Psoas muscle (tissue), 8 donors: ENCODE results near the gene CCDC183. TPM values are rescaled to one million over a fixed set of nuclear protein-coding genes. Genes with fewer than 3 reads are reported as not detected.
A peak's percentile ranks its signal among the peaks of the same experiment; 100 is the strongest.
"Not testable (repeated sequence)": the region's sequence is repeated elsewhere in the genome, so short reads cannot be mapped to it uniquely, and the experiment has no call there.

ENCODE experiments used
- ATAC-seq, 4 donors: fragments of 200-7000 bp; cut with Tn5 transposase; one replicate each; pipeline ENCODE4 v1.9.1; 2020; ENCODE audit warnings: moderate library complexity in 3 of 4, mild to moderate bottlenecking in 2 of 4
- DNase-seq, 2 donors: peaks; one replicate each; pipeline ENCODE4 v3.0.0-alpha.2; 2020
- H3K27ac ChIP-seq: fragments of 200-600 bp; one replicate; pipeline ENCODE4 v1.8.0; 2022
- H3K27me3 ChIP-seq, 3 donors: fragments of 200-600 bp in 1 of 3; one replicate each; pipeline versions ENCODE4 v1.6.1 to v1.8.0; 2013 to 2022; ENCODE audit warnings: low read length in 2 of 3, mild to moderate bottlenecking in 2 of 3, moderate library complexity in 1 of 3; ENCODE audit not compliant: insufficient read depth in 3 of 3
- H3K36me3 ChIP-seq, 2 donors: fragments of 200-600 bp in 1 of 2; one replicate each; pipeline versions ENCODE4 v1.6.1 to v1.8.0; 2013 to 2022; ENCODE audit warnings: low read depth in 1 of 2, mild to moderate bottlenecking in 1 of 2, moderate library complexity in 1 of 2; ENCODE audit not compliant: insufficient read depth in 1 of 2
- H3K4me1 ChIP-seq: fragments of 200-600 bp; one replicate; pipeline ENCODE4 v1.8.0; 2022
- H3K4me3 ChIP-seq: fragments of 200-600 bp; one replicate; pipeline ENCODE4 v1.8.0; 2022; ENCODE audit warnings: mild to moderate bottlenecking
- H3K9me3 ChIP-seq: fragments of 200-600 bp; one replicate; pipeline ENCODE4 v1.8.0; 2022
- WGBS, 3 donors: extraction: QIAGEN DNeasy Blood & Tissue Kit; methylation state at CpG; one replicate each; pipeline versions ENCODE4 v1.1.6 to v1.1.7; 2013; 5-methylcytosine and 5-hydroxymethylcytosine counted together
- intact Hi-C, 2 donors: fragments of 100-400 bp; cut with DNase I; formaldehyde crosslinking; loops; one replicate each; pipeline versions ENCODE4 v1.11.0 to v1.14.2; 2022
- polyA plus RNA-seq, 3 donors: library from polyadenylated mRNA; stranded (reverse); fragments of 200-250 nt; gene quantifications; one replicate each; pipeline ENCODE4 v1.2.3, GENCODE V29; 2013
- total RNA-seq, 4 donors: library from RNA; stranded (reverse); fragmentation: NEBNext Ultra II Directional in 2 of 4; extraction: Animal tissue kit (Norgen Biotek cat#: 25700) in 2 of 4; gene quantifications; one replicate each; pipeline versions ENCODE4 v1.2.1 to v1.2.4, GENCODE V29; 2021 to 2023
- TF ChIP-seq, protein P1 (sequence below): fragments of 200-600 bp; IDR thresholded peaks from one replicate; pipeline ENCODE4 v1.8.0; 2022; ENCODE audit warnings: antibody characterized with exemption
- donor health status: healthy with polysubstance abuse.
- donor health status: DM: no; HTN: no; CAD: no; lungs with moderate emphysema.
- donor health status: Bipolar disorder and iron deficiency.
- donor health status: healthy.
- donor health status: DM: yes; HTN: yes; CAD: no.
- donor health status: DM: no; HTN: no; CAD: no.
- donor health status: DM: no; HTN: no; CAD: no.
- donor health status: DM: yes; HTN: yes; CAD: no.

CCDC183 gene
- total and polyA plus RNA-seq, 7 donors, result 0.03 to 0.08 TPM; not detected in 5

- Histone ChIP-seq H3K4me1 (peaks cover 24% of the 10 kb centered on the region), H3K4me3 (no peak overlapping the region), H3K36me3 (peaks cover 0 to 11% of the 10 kb centered on the region in 2 donors), H3K9me3 (no peaks in the 10 kb centered on the region), H3K27me3 (peaks cover 0 to 28% (median 7%) of the 10 kb centered on the region in 3 donors), H3K27ac (no peak overlapping the region)
- ATAC-seq (no peak), DNase-seq (peak in 1 of 2 donors; percentile 70)
- 51 to 56% (median 52%) methylated on average over 6 of the region's 6 CpGs for WGBS, 3 donors
- TF ChIP-seq, protein P1, sequence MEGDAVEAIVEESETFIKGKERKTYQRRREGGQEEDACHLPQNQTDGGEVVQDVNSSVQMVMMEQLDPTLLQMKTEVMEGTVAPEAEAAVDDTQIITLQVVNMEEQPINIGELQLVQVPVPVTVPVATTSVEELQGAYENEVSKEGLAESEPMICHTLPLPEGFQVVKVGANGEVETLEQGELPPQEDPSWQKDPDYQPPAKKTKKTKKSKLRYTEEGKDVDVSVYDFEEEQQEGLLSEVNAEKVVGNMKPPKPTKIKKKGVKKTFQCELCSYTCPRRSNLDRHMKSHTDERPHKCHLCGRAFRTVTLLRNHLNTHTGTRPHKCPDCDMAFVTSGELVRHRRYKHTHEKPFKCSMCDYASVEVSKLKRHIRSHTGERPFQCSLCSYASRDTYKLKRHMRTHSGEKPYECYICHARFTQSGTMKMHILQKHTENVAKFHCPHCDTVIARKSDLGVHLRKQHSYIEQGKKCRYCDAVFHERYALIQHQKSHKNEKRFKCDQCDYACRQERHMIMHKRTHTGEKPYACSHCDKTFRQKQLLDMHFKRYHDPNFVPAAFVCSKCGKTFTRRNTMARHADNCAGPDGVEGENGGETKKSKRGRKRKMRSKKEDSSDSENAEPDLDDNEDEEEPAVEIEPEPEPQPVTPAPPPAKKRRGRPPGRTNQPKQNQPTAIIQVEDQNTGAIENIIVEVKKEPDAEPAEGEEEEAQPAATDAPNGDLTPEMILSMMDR, result no peak
- intact Hi-C loops, result loop anchor here in 1 of 2 donors (5.0 kb wide), 1 partner anchor 157 kb away; the partner anchor contains the start of gene LCN12
Observed at GRCh38 chr9:136795000-136795348, 1.2 kb upstream of the CCDC183 start.

- peaks cover 0 to 47% (median 7%) of the 10 kb centered on the region in 3 donors for H3K27me3 ChIP-seq
- peaks cover 18% of the 10 kb centered on the region for H3K4me1 ChIP-seq
- H3K4me3 ChIP-seq, H3K9me3 ChIP-seq, ATAC-seq, H3K27ac ChIP-seq, intact Hi-C loops, DNase-seq: not testable (repeated sequence)
- H3K36me3 ChIP-seq, result peaks cover 0 to 11% of the 10 kb centered on the region in 2 donors
- 11 to 14% (median 12%) methylated on average over 10 of the region's 10 CpGs for WGBS, 3 donors
Observed at GRCh38 chr9:136796775-136797347, 723 bp downstream of the CCDC183 start.

DNA sequence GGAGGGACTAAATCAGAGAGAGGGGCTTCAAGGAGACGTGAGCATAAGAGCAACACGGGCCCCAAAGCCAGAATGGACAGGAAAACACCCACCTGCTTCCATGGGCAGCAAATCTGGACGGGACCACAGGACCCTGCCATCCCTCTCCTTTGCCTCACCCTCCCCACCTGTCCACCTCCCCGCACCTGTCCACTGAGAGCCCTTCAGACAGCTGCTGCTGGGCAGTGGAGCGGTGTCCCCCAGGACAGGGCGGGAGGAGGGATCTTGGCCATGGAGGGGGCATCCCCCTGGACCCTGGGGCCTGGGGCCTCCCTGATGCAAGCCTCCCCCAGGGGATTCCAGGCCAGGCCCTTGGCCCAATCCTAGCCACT lies 2.6 kb downstream of the CCDC183 start:
- no peak for DNase-seq

GRCh38 chr9:136799079-136799853 lies 3.1 kb downstream of the CCDC183 start:
- DNase-seq (no peak), ATAC-seq (peak; percentile 2 to 19 (median 4))
- peaks cover 0 to 3% of the 10 kb centered on the region in 2 donors for H3K36me3 ChIP-seq
- peaks cover 0 to 48% (median 7%) of the 10 kb centered on the region in 3 donors for H3K27me3 ChIP-seq
- WGBS, 3 donors, result 21 to 28% (median 25%) methylated on average over 28 to 35 of the region's 35 CpGs
- peaks cover 9% of the 10 kb centered on the region for H3K4me1 ChIP-seq
- peak overlapping the region; percentile 49 for H3K4me3 ChIP-seq
- H3K27ac ChIP-seq, result no peak overlapping the region
- intact Hi-C loops, result no loop called here
- TF ChIP-seq, protein P1, result no peak
- H3K9me3 ChIP-seq, result no peaks in the 10 kb centered on the region

More for the DNA sequence above, 2.6 kb downstream of the CCDC183 start:
- peaks cover 0 to 4% of the 10 kb centered on the region in 2 donors for H3K36me3 ChIP-seq
- peak in 1 of 4 donors; percentile 11 for ATAC-seq
- intact Hi-C loops, result no loop called here
- H3K27ac ChIP-seq, result no peak overlapping the region
- peaks cover 9% of the 10 kb centered on the region for H3K4me1 ChIP-seq
- H3K4me3 ChIP-seq, result no peak overlapping the region
- H3K27me3 ChIP-seq, result peaks cover 0 to 48% (median 7%) of the 10 kb centered on the region in 3 donors
- WGBS, 3 donors, result 65 to 70% (median 69%) methylated on average over 6 of the region's 6 CpGs
- no peaks in the 10 kb centered on the region for H3K9me3 ChIP-seq
- TF ChIP-seq, protein P1, result no peak
